ENCODE measurements around the gene FAM163B.

Gene FAM163B

DNA sequence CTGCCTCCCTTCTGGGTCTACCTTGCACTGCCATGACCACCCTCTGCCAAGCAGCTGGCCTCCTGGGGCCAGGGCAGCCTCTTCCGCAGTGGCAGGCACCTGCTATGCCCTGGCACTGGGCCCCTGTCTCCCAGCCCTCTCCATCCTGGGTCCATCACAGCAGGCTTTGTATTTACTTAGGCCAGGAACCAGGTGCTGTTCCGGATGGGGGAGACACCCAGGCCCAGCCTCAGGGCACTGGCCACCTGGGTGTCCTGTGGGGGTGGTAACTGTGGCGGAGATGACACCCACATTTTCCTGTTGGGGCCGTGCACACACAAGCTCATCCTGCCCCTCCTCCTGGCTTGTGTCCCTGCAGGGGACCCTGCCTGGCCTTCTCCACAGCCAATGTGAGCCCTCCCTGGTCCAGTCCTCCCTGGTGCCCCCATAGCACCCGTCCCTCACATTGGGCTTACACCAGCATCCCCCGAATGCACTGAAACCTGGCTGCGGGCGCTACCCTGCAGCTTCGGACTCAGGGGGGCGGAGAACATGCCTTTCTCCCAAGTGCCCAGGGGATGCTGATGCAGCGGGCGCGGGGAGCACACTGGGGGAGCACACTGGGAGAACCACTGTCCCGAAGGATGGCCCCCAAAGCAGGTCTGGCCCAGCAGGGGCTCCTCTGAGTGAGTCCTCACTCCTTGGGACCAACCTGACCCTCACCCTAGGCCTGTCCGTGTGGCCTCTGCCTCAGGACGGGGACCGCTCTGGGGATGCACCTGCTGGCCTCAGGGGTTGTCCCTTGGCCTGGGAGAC is 17.9 kb downstream of the FAM163B start:
- DNase-seq (ENCODE audit: low spot score), result no peak
- in situ Hi-C loops (cut with MboI; ENCODE audit: low pct_unique_long_range_greater_than_20kb, low sequenced_read_pairs, unreplicated experiment), result no loop called here
- no peak for TF ChIP-seq CTCF (IDR thresholded peaks at IDR 0.05; ENCODE audit: extremely low read depth, insufficient read depth, missing control alignments)

GRCh38 chr9:133590231-133590855 is 18.8 kb downstream of the FAM163B start:
- no peak for DNase-seq (ENCODE audit: low spot score)
- TF ChIP-seq CTCF (IDR thresholded peaks at IDR 0.05; ENCODE audit: extremely low read depth, insufficient read depth, missing control alignments), result no peak
- in situ Hi-C loops (cut with MboI; ENCODE audit: low pct_unique_long_range_greater_than_20kb, low sequenced_read_pairs, unreplicated experiment), result no loop called here

- in situ Hi-C loops (cut with MboI; ENCODE audit: low pct_unique_long_range_greater_than_20kb, low sequenced_read_pairs, unreplicated experiment), result no loop called here
- peak; percentile 46 for TF ChIP-seq CTCF (IDR thresholded peaks at IDR 0.05; ENCODE audit: extremely low read depth, insufficient read depth, missing control alignments)
- no peak for DNase-seq (ENCODE audit: low spot score)
Observed at GRCh38 chr9:133589454-133590227, 19.5 kb downstream of the FAM163B start.

GRCh38 chr9:133587466-133587865 is 21.7 kb downstream of the FAM163B start:
- no peak for DNase-seq (ENCODE audit: low spot score)
- in situ Hi-C loops (cut with MboI; ENCODE audit: low pct_unique_long_range_greater_than_20kb, low sequenced_read_pairs, unreplicated experiment), result no loop called here
- no peak for TF ChIP-seq CTCF (IDR thresholded peaks at IDR 0.05; ENCODE audit: extremely low read depth, insufficient read depth, missing control alignments)

DNA sequence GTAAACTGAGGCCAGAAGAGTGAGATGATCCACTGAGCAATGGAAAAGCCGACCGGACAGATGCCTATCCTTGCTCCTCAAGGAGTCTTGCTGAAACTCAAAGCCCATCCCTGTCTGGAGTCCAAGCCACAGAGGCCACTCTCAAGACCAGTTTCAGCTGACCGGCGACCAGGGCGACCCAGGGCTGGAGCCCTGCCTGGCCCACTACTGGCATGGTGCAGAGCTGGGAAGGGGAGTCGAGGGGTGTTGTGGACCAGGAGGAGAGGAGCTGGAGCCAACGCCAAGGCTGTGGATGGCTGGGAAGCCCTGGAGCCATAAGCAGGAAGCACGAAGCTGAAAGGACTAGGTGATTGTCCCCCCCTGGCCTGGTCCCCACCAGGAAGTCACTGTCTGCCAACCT is 22.1 kb downstream of the FAM163B start:
- no peak for DNase-seq (ENCODE audit: low spot score)
- no peak for TF ChIP-seq CTCF (IDR thresholded peaks at IDR 0.05; ENCODE audit: extremely low read depth, insufficient read depth, missing control alignments)
- in situ Hi-C loops (cut with MboI; ENCODE audit: low pct_unique_long_range_greater_than_20kb, low sequenced_read_pairs, unreplicated experiment), result no loop called here

GRCh38 chr9:133585481-133586351 is 23.5 kb downstream of the FAM163B start:
- in situ Hi-C loops (cut with MboI; ENCODE audit: low pct_unique_long_range_greater_than_20kb, low sequenced_read_pairs, unreplicated experiment), result no loop called here
- no peak for DNase-seq (ENCODE audit: low spot score)
- no peak for TF ChIP-seq CTCF (IDR thresholded peaks at IDR 0.05; ENCODE audit: extremely low read depth, insufficient read depth, missing control alignments)
